ENCODE results near the gene ZMYND19.
"Not testable (repeated sequence)": the region's sequence is repeated elsewhere in the genome, so short reads cannot be mapped to it uniquely, and the experiment has no call there.

ZMYND19 gene

DNA sequence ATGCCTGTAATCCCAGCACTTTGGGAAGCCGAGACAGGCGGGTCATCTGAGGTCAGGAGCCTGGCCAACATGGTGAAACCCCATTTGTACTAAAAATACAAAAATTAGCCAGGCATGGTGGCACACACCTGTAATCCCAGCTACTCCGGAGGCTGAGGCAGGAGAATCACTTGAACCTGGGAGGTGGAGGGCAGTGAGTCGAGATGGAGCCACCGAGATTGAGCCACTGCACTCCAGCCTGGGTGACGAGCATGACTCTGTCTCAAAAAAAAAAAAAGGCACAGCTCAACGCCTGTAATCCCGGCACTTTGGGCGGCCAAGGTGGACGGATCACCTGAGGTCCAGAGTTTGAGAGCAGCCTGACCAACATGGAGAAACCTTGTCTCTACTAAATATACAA, 36.7 kb downstream of the ZMYND19 start:
- not testable (repeated sequence) for FAIRE-seq

GRCh38 chr9:137552022-137552768, 38.1 kb downstream of the ZMYND19 start:
- FAIRE-seq, result no peak

- FAIRE-seq, result no peak
Measured at GRCh38 chr9:137551264-137552021, 38.9 kb downstream of the ZMYND19 start, which contains the start of gene MRPL41. Gene MRPL41, plus strand, starts transcription at chr9:137551879. Its CDS starts 203 bp downstream, at chr9:137552082.

DNA sequence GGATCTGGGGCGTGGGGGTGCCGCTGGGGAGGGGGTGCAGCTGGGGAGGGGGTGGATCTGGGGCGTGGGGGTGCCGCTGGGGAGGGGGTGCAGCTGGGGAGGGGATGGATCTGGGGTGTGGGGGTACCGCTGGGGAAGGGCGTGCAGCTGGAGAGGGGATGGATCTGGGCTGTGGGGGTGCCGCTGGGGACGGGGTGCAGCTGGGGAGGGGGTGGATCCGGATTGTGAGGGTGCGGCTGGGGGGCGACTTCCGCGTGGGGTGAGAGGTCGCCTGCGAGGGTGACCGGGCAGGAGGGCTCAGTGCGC, 39.4 kb downstream of the ZMYND19 start:
- FAIRE-seq, result not testable (repeated sequence)

- FAIRE-seq, result no peak
Measured at GRCh38 chr9:137550231-137550621, 40.1 kb downstream of the ZMYND19 start, which contains the start of gene PNPLA7. Gene PNPLA7, minus strand, starts transcription at chr9:137550402. Its CDS starts 205 bp downstream, at chr9:137550197.

GRCh38 chr9:137547687-137548543, 42.4 kb downstream of the ZMYND19 start:
- no peak for FAIRE-seq

DNA sequence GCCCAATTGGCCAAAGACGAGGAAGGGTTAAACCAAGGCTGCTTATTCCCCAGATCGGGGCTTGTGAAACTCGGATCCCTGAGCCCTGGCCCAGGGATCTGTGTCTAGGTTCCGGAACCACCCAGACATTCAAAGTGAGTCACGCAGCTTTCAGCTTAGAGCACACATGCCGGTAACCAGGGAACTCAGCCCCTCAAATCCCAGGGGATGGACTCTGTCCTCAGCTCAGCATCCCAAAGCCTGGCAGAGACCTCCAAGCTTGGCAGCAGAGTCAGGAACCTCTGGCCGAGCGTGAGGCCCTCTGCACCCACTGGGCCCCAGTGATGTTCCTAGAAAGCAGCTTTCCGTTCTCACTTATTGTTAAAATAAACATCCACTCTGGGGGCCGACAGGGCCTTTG, 45.2 kb downstream of the ZMYND19 start:
- no peak for FAIRE-seq

DNA sequence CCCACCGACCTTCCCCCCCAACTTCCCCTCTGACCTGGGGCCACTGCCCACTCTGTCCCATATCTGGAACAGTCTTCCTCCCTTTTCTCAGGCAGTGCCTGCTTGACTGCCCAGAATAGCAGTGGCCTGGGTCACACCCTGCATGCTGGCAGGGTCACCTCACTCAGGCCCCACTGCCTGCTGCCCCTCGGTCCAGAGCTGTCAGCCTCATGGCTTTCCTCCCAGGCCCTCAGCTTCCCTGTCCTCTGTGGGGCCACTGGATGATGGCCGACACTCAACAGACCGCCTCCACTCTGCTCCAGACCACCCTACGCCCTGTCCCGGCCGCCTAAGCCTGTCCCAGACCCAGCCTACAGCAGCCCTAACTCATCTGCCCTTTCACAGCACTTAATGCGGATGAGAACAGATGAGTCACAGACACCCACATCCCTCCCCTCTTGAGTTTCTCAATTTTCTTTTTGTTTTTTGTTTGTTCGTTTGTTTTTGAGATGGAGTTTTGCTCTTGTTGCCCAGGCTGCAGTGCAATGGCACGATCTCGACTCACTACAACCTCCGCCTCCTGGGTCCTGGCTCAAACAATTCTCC, 46.0 kb downstream of the ZMYND19 start:
- no peak for FAIRE-seq

DNA sequence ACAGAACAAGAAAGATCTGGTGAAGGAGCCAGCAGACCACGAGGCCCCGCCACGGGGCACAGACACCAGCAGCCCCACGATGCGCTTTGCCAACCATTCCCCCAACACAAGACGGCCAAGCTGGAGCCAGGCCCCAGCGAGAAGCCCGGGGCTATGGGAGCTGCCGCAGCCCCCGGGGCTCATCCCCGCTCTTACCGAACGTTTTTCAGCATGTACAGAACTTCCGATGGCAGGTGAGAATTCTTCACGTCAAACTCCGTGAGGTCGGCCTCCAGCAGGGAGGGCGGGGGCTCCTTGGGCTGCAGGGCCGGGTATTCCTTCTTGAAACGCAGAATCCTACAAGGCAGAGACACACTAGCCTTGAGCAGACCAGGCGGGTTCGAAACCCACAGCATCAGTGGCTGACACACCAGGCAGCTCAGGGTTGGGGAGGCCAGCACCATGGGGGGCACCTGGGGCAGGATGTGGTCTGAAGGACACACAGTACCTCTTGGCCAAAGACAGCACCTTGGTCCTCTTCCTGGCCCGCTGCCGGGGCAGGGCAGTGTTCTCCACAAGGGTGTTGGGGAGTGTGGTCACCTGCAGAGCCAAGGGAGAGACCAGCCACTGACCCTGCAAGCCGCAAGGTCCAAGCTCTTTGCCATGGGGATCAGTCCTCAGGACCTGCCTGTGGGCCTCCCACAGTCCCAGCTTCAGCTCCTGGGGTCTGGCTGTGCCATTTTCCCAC, 46.9 kb downstream of the ZMYND19 start:
- no peak for FAIRE-seq

GRCh38 chr9:137542486-137542885, 47.8 kb downstream of the ZMYND19 start:
- FAIRE-seq, result no peak

- no peak for FAIRE-seq
Measured at GRCh38 chr9:137540536-137540935, 49.8 kb downstream of the ZMYND19 start.

DNA sequence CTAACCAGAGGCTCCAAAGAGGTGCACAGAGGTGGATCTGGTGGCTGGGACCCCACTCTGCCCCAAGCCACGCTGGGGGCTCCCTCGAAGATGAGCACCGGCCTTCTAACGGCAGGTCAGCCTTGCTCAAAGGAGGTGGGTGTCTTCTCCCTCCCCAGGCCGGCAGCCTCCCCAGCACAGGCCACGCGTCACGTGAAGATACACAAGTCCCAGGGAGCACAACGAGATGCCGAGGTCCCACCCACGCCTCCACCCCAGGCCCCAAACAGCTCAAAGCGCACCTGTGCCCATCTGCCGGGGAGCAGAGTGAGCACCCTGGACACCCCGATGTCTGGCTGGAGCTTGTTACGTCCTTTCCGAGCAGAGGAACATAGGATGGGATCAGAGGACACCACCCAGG, 52.3 kb downstream of the ZMYND19 start:
- no peak for FAIRE-seq

GRCh38 chr9:137536594-137537131, 53.6 kb downstream of the ZMYND19 start:
- FAIRE-seq, result not testable (repeated sequence)

GRCh38 chr9:137535120-137535428, 55.2 kb downstream of the ZMYND19 start:
- FAIRE-seq, result no peak

DNA sequence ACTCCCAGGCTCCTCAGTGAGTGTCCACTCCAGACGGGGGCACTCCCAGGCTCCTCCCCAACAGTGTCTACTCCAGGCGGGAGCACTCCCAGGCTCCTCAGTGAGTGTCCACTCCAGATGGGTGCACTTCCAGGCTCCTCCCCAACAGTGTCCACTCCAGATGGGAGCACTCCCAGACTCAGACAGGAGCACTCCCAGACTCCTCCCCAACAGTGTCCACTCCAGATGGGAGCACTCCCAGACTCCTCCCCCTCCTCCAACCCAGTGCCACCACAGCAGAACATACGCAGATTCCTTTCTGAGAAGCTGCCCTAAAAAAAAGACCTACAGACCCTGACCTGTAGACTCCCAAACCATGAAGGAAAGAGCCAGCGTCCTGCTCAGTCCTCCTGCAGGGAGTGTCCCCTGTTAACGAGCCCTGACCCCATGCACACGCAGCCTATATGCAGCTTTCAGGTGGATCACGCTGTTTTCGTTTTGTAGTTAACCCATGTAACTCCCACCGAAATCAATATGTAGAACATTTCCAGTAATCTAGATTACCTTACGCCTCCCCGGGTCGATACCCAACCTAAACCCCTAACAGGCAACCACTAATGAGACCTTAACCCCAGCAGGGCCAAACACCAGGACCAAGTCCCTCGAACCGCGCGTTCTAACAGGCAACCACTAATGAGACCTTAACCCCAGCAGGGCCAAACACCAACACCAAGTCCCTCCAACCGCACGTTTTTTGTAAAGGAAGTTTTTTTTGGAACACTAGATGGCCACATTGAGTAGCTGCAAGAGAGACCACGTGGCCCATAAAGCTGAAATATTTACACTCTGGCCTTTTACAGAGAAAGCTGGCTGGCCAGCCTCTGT, 55.8 kb downstream of the ZMYND19 start:
- FAIRE-seq, result no peak

GRCh38 chr9:137532891-137533468, 57.3 kb downstream of the ZMYND19 start:
- FAIRE-seq, result not testable (repeated sequence)

Measured in A204.1 (cell line).